Amniotic epithelial cell (primary cell): Measurements from ENCODE around the gene USP48.
"Not testable (repeated sequence)": the region's sequence is repeated elsewhere in the genome, so short reads cannot be mapped to it uniquely, and the experiment has no call there.

Source experiments
- DNase-seq: peaks from one replicate; pipeline ENCODE4 v3.0.0-alpha.2; 2010; ENCODE audit warnings: low read depth

USP48 gene

DNA sequence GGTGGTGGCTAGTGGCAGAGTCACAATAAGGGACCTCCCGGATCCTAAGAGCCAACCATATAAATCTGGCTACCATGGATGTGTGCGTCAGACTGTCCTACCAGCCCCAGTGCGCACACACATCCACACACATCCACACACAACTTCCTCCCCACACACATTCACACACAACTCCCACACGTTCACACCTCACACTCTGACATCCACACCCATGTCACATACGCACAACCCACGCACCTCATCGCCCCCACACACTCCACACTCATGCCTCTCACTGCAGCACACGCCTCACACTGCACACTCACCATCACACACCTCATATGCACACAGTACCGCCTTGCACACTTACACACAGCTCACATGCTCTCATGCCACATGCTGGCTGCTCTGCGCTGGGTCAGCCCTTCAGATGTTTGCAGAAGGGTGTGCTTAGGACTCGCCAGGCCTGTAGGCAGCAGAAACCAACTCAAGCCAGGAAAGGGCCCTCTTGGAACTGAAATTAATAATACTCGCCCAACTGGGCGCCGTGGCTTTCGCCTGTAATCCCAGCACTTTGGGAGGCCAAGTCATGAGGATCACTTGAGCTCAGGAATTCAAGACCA is 32.1 kb upstream of the USP48 start:
- no peak for DNase-seq

DNA sequence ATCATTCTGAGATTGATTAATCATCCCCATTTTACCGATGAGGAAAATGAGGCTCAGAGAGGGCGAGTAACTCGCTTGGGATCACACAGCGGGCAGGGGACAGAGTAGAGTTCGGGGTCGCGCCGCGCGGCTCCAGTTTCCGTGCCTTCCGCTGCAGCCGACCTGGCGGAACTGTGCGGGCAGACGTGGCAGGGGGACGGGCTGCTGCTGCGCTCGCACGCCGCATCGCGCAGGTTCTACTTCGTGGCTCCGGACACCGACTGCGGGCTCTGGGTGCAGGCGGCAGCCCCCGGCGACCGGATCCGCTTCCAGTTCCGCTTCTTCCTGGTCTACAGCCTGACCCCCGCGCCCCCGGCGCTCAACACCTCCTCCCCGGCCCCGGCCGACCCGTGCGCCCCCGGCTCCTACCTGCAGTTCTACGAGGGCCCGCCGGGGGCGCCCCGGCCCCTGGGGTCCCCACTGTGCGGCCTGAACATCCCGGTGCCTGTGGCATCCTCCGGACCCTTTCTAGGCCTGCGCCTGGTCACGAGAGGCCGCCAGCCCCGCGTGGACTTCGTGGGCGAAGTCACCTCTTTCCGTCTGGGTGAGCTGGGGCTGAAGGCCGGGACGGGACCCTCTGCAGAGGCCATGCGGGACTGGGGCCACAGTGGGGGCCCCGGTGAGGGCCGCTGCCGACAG is 31.4 kb upstream of the USP48 start:
- no peak for DNase-seq

DNA sequence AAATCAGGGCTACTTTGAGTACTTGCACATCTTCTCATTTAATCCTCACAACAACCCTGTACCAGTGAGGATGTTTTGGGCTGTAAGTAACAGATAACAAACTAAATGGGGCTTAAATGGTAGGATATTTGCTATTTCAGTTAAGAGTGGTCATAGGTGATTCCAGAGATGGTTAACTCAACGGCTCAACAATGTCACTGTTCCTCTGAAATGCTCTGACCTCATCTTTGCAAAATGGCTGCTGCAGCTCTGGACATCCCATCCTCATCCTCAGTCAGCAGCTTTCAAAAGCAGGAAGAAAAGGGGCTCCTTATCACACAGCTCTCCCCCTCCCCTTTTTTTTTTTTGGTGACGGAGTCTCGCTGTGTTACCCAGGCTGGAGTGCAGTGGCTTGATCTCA is 30.6 kb upstream of the USP48 start:
- DNase-seq = no peak

DNA sequence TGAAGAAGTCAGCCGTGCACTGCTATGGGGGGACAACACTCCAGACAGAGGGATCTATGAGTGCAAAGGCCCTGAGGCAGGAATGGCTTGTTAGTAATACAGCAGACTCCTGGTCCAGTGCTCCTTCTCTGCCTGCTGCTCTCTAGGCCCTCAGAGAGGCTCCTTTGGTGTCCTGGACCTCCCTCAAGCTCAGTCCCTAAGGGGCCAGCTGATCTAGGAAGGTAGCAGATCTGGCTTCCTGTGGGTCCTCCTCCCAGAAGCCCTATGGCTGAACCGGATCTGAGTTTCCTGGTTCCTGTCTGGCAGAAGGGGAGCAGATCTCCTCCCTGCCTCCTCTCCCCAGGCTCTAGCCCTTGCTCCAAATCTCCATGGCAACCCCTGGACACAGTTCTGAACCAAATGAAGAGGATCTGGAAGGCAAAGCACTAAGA is 28.9 kb upstream of the USP48 start, which contains the start of gene LDLRAD2:
Gene LDLRAD2, plus strand, starts transcription at position 391 of the 431 bp plus-strand sequence. CDS start 187 bp downstream, outside the sequence.
- no peak for DNase-seq

DNA sequence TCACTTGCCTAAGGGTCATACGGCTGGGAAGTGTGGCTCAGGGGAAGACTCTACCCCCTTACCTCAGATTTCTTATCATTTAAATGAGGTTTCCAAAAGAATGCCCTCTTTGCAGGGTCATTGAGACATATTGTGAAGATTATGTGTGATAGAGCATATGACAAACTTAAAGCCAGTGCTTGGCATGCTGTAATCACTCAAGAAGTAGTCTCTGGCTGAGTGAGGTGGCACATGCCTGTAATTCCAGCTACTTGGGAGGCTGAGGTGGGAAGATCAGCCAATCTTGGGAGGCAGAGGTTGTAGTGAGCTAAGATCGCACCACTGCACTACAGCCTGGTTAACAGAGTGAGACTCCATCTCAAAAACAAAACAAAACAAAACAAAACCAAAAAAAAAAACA is 21.6 kb upstream of the USP48 start:
- peak; percentile 34 for DNase-seq

DNA sequence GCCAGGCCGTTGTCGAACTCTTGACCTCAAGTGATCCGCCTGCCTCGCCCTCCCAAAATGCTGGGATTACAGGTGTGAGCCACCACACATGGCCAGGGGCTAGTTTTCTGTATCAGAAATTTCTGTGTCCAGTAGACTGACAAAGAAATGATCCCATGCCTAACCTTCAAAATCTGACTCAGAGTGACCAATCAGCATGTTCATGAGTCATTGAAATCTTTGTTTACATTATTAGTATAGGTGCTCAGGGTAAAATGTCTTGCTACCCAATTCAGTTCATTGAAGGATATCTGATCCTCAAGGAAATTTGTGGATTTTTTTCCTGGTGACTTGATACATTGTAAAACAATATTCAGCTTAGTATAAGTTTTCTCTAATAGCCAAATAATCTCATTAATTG is 18.2 kb upstream of the USP48 start:
- no peak for DNase-seq

DNA sequence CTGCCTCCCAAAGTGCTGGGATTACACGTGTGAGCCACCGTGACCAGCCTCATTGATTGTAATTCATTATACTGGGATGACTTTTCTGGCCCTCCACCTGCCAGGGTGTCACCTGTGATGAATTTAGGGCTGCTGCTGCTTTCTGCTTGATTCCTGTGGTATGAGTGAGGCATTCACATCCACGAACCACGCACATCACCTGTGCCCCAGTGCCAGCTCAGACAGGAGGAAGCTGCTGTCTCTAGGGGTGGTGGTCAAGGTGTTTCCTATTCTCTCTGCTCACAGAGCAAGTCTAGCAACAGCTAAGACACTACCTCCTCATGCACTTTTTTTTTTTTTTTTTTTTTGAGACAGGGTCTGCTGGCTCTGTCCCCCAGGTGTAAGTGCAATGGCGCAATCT is 16.8 kb upstream of the USP48 start:
- DNase-seq = no peak

DNA sequence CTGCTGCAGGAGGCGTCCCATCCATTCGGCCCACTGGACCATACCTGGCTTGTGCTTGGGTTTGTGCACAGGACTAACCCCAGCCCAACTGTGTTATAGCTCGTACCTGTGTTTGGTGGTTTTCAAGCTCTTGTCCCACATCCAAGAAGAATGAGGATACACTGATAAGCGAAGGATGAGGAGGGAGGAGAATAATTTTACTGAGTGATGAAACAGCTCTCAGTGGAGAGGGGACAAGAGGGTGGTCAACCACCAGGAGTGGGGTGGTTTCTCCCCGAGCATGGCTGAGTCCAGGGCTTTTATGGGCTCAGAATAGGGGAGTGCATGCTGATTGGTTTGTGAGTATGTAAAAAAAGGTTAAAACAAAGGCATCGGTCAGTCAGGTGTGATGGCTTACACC is 12.1 kb upstream of the USP48 start:
- no peak for DNase-seq

DNA sequence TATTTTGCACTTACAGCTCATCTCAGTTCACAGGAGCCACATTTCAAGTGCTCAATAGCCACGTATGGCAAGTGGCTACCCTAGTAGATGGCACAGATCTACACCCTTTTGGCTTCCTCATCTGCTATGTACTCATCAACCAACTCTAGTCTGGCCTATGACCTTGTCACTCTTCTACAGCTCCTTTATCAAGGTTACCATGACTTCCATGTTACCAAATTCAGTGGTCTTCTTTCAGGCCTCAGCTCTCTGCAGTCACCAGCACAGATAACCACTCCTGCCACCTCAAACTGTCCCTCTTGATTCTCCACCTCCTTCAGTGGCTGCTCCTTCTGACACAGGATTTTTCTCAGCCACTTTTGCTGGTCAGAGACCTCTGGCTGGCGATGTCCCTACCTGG is 11.7 kb upstream of the USP48 start:
- no peak for DNase-seq

DNA sequence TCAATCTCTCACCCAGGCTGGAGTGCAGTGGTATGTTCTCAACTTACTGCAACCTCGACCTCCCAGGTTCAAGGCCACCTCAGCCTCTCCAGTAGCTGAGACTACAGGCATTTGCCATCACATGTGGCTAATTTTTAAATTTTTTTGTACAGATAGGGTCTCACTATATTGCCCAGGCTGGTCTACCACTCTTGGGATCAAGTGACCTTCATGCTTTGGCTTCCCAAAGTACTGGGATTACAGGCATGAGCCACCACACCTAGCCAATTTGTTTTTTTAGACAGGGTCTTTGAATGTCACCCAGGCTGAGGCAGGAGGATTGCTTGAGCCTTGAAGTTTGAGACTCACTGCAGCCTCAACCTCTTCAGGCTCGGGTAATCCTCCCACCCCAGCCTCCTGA is 10.2 kb upstream of the USP48 start:
- no peak for DNase-seq

DNA sequence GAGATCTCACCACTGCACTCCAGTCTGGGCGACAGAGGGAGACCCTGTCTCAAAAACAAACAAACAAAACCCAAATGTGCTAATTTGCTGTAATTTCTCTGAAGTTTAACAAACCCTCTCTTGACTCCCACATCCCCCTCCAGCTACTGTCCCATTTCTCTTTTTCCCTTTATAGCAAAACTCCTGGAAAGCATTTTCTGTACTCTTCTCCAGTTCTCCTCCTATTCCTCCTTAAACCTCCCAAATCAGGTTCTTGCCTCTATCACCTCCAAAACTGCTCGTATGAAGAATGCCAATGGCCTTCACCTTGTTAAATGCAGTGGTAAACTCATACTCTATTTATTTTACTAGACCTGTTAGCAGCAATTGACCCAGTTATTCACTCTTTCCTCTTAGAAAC is 3.7 kb upstream of the USP48 start:
- no peak for DNase-seq

DNA sequence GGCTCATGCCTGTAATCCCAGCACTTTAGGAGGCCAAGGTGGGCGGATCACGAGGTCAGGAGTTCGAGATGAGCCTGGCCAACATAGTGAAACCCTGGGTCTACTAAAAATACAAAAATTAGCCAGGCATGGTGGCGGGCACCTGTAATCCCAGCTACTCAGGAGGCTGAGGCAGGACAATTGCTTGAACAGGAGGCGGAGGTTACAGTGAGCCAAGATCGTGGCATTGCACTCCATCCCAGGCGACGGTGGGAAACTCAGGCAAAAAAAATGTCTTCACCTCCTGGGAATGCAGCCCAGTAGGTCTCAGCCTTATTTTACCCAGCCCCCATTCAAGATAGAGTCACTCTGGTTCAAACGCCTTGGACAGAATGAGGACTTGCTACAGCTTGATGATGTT is 2.8 kb upstream of the USP48 start:
- not testable (repeated sequence) for DNase-seq

DNA sequence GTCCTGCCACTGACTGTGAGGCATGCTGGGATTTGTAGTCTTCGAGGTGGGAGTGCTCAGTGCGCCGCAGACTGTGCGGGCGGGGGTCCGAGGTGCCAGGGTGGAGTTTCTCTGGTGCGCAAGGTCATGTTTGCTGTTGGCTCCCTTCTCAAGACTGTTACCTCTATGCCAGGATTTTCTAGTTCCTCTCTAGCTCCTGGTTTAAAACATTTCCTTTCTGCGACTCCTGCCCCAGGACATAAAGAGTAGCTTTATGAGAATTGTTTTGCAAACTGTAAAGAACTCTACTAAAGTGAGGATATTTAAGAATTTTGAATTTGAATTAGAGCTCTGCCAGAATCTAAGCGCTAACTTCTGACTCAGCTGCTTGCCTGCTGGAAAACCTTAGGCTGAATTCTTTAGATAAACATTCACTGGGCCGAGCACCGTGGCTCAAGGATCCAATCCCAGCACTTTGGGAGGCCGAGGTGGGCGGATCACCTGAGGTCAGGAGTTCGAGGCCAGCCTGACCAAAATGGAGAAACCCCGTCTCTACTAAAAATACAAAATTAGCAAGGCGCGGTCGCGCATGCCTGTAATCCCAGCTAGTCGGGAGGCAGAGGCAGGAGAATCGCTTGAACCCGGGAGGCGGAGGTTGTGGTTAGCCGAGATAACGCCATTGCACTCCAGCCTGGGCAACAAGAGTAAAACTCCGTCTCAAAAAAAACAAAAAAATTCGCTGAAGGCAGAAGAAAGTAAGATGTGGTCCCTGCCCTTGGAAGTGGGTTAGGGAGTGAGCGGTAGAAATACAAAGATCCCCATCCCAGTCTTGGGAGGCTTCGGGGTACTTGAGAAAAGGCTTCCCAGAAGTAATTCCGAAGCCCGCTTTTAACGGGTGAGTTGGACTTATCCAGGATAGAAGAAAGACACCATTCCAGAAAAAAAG is 992 bp upstream of the USP48 start:
- peak; percentile 98 for DNase-seq

DNA sequence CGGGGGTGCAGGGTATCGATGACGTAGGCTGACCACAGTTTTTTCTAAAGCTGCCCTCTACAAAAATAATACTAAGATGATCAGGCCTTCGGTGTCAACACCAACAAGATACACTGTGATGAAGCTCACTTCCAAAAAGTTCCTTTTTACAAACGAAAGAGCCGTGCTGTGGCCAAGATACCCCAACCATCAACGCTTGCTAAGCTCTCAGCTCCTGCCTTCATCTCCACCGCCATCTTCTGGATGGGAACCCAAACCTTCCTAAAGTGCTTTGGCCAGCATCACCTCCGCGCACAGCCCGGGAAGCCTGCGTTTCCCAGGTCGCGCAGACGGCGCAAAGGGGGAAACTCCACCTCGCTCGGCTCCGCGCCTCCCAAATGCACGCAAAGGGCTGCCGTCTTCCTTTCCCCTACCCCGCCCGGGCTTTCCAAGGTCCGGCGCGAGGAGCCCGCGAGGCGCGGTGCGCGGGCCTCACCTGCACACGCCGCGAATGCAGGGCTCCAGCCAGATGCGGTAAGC is 541 bp downstream of the USP48 start:
- DNase-seq = peak; percentile 63

DNA sequence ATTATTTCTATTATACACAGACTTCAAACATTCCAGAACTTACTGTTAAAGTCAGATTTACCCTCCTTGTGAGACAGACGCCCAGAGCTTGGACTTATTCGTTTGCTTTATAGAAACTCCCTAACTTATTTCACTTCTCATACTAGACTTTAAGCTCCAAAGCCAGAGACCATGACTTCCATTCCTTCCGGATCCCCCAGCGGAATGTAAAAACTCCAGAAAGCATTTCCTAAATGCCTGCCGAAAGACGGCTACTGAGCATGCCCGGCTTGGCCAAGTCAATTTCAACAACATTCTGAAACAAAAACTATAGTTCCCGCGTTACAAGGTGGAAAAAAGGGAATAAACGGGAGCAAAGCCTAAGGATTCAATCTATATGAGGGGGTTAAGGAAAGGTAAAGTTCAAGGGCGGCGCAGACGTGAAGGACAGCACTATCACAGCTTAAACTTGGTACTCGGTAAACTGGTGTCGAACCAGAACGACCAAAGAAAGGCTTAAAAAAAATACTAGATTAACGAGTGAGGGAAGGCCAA is 1.1 kb downstream of the USP48 start:
- peak; percentile 54 for DNase-seq

DNA sequence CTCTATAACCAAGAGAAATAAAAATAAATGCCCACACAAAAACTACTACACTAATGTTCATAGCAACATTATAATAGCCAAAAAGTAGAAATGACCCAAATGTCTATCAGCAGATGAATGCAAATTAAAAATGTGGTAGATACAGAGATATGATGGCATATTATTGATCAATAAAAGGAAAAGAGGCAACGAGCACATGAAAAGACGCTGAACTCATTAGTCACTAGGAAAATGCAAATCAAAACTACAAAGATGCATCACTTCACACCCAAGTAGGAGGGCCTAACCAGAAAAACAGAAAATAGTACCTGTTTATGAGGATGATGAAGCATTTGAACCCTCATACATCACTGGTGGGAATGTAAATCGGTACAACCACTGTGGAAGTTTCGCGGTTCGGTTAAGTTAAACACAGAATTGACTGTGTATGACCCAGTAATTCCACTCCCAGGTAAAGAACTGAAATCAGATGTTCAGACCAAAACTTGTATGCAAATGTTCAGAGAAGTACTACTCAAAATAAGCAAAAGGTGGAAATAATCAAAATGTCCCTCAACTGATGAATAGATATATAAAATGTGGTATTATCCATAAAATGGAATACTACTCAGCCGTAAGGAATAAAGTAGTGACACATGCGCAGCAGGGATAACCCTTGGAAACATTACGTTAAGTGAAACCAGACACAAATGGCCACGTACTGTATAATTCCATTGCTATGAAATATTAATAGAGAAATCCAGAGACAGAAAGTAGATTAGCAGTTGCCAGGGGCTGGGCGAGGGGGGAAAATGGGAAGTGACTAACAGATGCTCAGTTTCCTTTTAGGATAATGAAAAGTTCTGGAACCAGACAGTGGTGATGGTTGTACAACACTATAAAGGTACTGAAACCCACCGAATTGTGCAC is 3.1 kb downstream of the USP48 start:
- DNase-seq = no peak

DNA sequence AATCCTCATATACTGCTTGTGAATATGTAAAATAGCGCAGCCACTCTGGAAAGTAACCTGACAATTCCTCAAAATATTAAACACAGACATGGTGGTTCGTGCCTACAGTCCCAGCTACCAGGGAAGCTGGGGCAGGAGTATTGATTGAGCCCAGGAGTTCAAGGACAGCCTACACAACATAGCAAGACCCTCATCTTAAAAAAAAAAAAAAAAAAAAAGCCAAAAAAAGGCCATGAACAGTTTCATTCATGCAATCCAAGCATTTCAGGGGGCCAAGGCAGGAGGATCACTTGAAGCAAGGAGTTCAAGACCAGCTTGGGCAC is 4.6 kb downstream of the USP48 start:
- DNase-seq = no peak

DNA sequence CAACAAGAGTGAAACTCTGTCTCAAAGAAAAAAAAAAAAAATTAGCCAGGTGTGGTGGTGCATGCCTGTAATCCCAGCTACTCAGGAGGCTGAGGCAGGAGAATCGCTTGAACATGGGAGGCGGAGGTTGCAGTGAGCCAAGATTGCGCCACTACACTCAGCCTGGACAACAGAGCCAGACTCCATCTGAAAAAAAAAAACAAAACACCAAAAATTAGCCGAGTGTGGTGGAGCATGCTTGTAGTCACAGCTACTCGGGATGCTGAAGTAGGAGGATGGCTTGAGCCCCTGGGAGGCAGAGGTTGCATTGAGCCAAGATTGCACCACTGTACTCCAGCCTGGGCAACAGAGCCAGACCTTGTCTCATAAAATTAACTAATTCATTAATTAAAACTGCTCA is 6.0 kb downstream of the USP48 start:
- not testable (repeated sequence) for DNase-seq

DNA sequence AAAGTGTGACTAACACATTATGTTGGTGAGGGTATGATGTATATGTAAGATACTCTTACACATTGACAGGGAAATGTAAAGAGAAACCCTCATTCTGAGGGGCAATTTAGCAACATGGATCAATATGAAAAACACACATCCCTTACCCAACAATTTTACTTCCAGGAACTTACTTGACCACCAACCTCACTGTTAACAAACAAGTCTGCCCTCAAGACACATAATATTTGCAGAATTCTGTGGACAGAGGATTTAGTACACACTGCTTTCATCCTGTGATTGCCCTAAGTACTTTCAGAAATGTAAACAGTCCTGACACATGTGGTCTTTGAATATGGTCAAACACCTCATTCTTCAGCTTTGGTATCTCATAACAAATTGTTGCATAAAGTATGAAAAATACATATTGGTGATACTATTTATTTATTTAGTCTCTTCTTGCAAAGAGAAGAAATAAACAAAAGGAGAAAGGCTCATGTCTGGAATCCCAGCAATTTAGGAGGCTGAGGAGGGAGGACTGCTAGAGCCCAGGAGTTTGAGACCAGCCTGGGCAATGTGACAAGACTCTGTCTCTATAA is 6.9 kb downstream of the USP48 start:
- DNase-seq = peak; percentile 93

DNA sequence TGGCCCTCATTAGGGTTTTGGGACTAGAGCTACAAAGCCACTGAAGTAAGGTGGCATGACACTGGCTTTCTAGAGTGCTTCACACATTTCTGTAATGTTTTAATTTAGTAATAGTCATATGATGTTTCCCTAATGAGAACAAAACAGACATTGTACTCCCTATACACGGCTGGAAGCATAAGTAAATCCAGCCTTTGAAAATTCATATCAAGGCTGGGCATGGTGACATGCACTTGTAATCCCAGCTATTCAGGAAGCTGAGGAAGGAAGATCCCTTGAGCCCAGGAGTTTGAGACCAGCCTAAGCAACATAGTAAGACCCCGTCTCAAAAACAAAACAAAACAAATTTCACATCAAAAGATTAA is 7.4 kb downstream of the USP48 start:
- DNase-seq = no peak

DNA sequence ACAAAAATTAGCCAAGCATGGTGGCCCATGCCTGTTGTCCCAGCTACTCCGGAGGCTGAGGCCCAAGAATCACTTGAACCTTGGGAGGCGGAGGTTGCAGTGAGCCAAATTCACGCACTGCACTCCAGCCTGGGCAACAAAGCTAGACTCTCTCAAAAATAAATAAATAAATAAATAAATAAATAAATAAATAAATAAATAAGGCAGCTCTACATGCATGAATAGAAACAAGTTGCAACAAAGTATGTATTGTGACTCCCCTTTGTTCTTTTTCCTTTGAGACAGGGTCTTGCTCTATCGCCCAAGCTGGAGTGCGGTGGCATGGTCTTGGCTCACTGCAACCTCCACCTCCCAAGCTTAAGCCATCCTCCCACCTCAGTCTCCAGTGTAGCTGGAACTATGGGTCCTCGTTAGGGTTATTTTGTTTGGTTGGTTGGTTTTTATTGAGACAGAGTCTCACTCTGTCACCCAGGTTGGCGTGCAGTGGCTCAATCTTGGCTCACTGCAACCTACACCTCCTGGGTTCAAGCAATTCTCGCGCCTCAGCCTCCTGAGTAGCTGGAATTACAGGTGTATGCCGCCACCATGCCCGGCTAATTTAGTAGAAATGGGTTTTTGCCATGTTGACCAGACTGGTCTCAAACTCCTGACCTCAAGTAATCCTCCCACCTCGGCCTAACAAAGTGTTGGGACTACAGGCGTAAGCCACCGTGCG is 8.0 kb downstream of the USP48 start:
- no peak for DNase-seq
